Activated T-helper 1 cell treated with Interleukin-2 at 50 U/mL for 16 hours (primary cell): ENCODE data around the gene DCDC2C.
"Not testable (repeated sequence)": the region's sequence is repeated elsewhere in the genome, so short reads cannot be mapped to it uniquely, and the experiment has no call there.

ENCODE experiments used
- DNase-seq: peaks from one replicate; pipeline ENCODE4 v3.0.0-alpha.2; 2020; ENCODE audit warnings: low read depth

The DCDC2C gene

GRCh38 chr2:3703236-3703756 lies at the start of gene DCDC2C:
DCDC2C (plus strand) TSS chr2:3703575; CDS start chr2:3703752, 177 bp downstream.
- DNase-seq, result no peak

GRCh38 chr2:3654011-3654410 lies 49.4 kb upstream of the DCDC2C start:
- DNase-seq, result no peak

- DNase-seq, result no peak
Observed at GRCh38 chr2:3654531-3655225, 48.7 kb upstream of the DCDC2C start.

GRCh38 chr2:3655871-3656761 lies 47.3 kb upstream of the DCDC2C start:
- DNase-seq, result no peak

- DNase-seq, result no peak
Observed at GRCh38 chr2:3656762-3657721, 46.3 kb upstream of the DCDC2C start.

- no peak for DNase-seq
Observed at GRCh38 chr2:3657881-3658280, 45.5 kb upstream of the DCDC2C start, which contains the start of gene ALLC. ALLC (plus strand) TSS chr2:3658200; CDS start chr2:3671158, 12,958 bp downstream.

GRCh38 chr2:3659447-3660432 lies 43.6 kb upstream of the DCDC2C start:
- no peak for DNase-seq

- not testable (repeated sequence) for DNase-seq
Observed at GRCh38 chr2:3660640-3661039, 42.7 kb upstream of the DCDC2C start.

- DNase-seq, result no peak
Observed at GRCh38 chr2:3661149-3661660, 42.2 kb upstream of the DCDC2C start.

GRCh38 chr2:3662239-3662638 lies 41.1 kb upstream of the DCDC2C start:
- no peak for DNase-seq

GRCh38 chr2:3664118-3664517 lies 39.3 kb upstream of the DCDC2C start:
- no peak for DNase-seq

- DNase-seq, result no peak
Observed at GRCh38 chr2:3664925-3665324, 38.5 kb upstream of the DCDC2C start.

- no peak for DNase-seq
Observed at GRCh38 chr2:3665886-3666612, 37.3 kb upstream of the DCDC2C start.

GRCh38 chr2:3666613-3666975 lies 36.8 kb upstream of the DCDC2C start:
- no peak for DNase-seq

- DNase-seq, result no peak
Observed at GRCh38 chr2:3667151-3667631, 36.2 kb upstream of the DCDC2C start.

- DNase-seq, result no peak
Observed at GRCh38 chr2:3669656-3670055, 33.7 kb upstream of the DCDC2C start.

- no peak for DNase-seq
Observed at GRCh38 chr2:3670376-3670775, 33.0 kb upstream of the DCDC2C start.

GRCh38 chr2:3670941-3671340 lies 32.4 kb upstream of the DCDC2C start:
- no peak for DNase-seq

- no peak for DNase-seq
Observed at GRCh38 chr2:3672861-3673678, 30.3 kb upstream of the DCDC2C start.
